Chondrocyte (in vitro differentiated cells): ENCODE data around the gene FOXS1. TPM values are rescaled to one million over a fixed set of nuclear protein-coding genes. Genes with fewer than 3 reads are reported as not detected.

Source experiments
- DNase-seq: peaks from one replicate; pipeline ENCODE4 v3.0.0; 2021; ENCODE audit warnings: mixed read lengths, low spot score
- H3K27ac Mint-ChIP-seq: one replicate; pipeline ENCODE4 v1.8.0; 2021; ENCODE audit warnings: mild to moderate bottlenecking, moderate library complexity, mixed read lengths; ENCODE audit not compliant: unreplicated experiment
- H3K27me3 Mint-ChIP-seq: 2 replicates; pipeline ENCODE4 v1.8.0; 2021; ENCODE audit warnings: low read depth, mixed read lengths
- H3K36me3 Mint-ChIP-seq: 2 replicates; pipeline ENCODE4 v1.8.0; 2021; ENCODE audit warnings: low read depth, mixed read lengths
- H3K4me1 Mint-ChIP-seq: 2 replicates; pipeline ENCODE4 v1.8.0; 2021; ENCODE audit warnings: low read depth, mild to moderate bottlenecking, mixed read lengths
- H3K4me3 Mint-ChIP-seq: one replicate; pipeline ENCODE4 v1.8.0; 2021; ENCODE audit warnings: mild to moderate bottlenecking, moderate library complexity, mixed read lengths; ENCODE audit not compliant: unreplicated experiment
- H3K9me3 Mint-ChIP-seq: 2 replicates; pipeline ENCODE4 v1.8.0; 2021; ENCODE audit warnings: low read depth, mixed read lengths
- total RNA-seq: library from RNA; stranded (reverse); gene quantifications from 3 replicates; pipeline ENCODE4 v1.2.1, GENCODE V29; 2021
- TF ChIP-seq, protein P1 (sequence below): fragments of 200-600 bp; sonication (generic); IDR thresholded peaks from 2 replicates; pipeline ENCODE4 v1.5.0; 2021; ENCODE audit warnings: antibody characterized with exemption, mild to moderate bottlenecking, moderate library complexity

The FOXS1 gene
- total RNA-seq, 1 donor from 2014 or later: 192 TPM

DNA sequence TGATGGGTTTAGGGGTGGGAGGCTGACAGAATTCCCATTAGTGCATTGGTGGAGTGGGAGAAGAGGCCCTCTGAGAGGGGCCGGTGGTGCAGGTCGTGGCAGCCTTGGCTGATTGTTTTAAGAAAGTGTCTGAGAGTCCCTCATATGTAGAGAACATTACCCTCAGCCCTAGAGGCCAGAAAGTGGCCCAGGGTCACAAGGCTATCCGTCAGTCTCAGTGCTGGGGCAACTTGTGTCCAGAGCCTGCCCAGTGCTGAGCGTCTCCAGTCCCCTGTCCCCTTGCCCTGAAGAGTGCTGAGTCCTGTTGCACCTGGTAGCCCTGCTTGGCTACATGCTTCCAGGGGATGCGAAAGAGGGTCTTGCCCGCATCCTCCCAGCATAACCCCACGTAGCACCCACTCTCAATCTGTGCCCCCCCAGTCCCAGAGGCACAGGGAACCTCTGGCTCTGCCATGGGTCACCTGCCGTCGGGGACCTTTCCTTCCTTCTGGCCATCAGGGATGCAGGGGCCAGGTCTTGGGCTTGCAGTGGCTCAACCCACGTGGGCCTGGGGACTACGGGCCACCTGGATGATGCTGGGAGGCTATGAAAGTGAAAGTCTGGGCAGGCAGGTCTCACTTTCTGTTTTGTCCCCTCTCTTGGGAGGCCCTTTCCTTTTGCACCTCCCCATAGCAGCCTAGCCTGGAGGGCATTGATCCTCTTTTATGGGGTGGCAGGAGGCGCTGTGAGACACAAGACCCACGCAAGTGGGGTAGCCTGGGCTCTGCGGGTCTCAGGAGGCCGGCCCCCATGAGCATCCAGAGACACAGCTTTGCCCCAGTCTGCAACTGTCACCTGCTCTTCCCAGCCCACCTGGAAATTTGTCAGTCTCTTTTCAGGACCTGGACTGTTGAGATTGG lies 12.7 kb upstream of the FOXS1 start:
- Mint-ChIP-seq H3K4me1 (peaks cover 12% of the 10 kb centered on the region), H3K36me3 (no peaks in the 10 kb centered on the region), H3K27me3 (peaks cover 31% of the 10 kb centered on the region), H3K4me3 (no peak overlapping the region), H3K27ac (no peak overlapping the region), H3K9me3 (no peaks in the 10 kb centered on the region)
- TF ChIP-seq, protein P1, sequence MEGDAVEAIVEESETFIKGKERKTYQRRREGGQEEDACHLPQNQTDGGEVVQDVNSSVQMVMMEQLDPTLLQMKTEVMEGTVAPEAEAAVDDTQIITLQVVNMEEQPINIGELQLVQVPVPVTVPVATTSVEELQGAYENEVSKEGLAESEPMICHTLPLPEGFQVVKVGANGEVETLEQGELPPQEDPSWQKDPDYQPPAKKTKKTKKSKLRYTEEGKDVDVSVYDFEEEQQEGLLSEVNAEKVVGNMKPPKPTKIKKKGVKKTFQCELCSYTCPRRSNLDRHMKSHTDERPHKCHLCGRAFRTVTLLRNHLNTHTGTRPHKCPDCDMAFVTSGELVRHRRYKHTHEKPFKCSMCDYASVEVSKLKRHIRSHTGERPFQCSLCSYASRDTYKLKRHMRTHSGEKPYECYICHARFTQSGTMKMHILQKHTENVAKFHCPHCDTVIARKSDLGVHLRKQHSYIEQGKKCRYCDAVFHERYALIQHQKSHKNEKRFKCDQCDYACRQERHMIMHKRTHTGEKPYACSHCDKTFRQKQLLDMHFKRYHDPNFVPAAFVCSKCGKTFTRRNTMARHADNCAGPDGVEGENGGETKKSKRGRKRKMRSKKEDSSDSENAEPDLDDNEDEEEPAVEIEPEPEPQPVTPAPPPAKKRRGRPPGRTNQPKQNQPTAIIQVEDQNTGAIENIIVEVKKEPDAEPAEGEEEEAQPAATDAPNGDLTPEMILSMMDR: no peak
- peak; percentile 72 for DNase-seq

DNA sequence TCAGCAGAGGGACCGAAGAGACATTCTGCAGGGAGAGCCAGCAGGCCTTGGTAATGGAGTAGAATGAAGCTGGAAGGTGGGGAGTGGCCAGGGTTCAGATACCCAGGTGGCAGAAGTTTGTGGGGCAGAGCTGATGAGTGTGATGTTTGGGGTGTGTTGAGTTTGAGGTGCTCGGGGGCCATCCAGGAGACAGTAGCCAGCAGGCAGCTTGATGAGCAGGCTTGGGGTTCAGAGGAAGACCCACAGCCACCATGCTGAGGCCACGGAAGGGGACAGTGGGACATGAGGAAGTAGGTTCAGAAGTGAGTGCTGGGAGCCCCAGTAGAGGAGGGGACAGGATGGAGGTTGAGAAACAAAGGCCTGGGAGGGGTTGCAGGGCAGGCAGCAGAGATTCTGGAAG lies 11.1 kb upstream of the FOXS1 start:
- TF ChIP-seq, protein P1: no peak
- H3K27ac Mint-ChIP-seq: no peak overlapping the region
- peaks cover 7% of the 10 kb centered on the region for H3K4me1 Mint-ChIP-seq
- H3K36me3 Mint-ChIP-seq: no peaks in the 10 kb centered on the region
- H3K27me3 Mint-ChIP-seq: peaks cover 29% of the 10 kb centered on the region
- DNase-seq: peak; percentile 41
- no peaks in the 10 kb centered on the region for H3K9me3 Mint-ChIP-seq
- H3K4me3 Mint-ChIP-seq: no peak overlapping the region

DNA sequence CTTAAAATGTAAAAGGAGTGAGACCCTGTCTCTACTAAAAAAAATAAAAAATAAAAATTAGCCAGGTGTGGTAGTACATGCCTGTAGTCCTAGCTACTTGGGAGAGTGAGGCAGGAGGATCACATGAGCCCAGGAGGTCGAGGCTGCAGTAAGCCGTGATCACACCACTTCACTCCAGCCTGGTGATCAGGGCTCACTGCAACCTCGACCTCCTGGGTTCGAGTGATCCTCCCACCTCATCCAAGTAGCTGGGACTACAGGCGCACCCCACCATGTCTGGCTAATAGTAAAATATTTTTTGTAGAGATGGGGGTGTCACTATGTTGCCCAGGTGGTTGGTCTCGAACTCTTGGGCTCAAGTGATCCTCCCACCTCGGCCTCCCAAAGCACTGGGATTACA lies 8.1 kb upstream of the FOXS1 start:
- no peak overlapping the region for H3K4me3 Mint-ChIP-seq
- no peaks in the 10 kb centered on the region for H3K4me1 Mint-ChIP-seq
- no peaks in the 10 kb centered on the region for H3K36me3 Mint-ChIP-seq
- H3K27ac Mint-ChIP-seq: no peak overlapping the region
- no peaks in the 10 kb centered on the region for H3K9me3 Mint-ChIP-seq
- peaks cover 25% of the 10 kb centered on the region for H3K27me3 Mint-ChIP-seq
- TF ChIP-seq, protein P1: no peak
- peak; percentile 30 for DNase-seq

DNA sequence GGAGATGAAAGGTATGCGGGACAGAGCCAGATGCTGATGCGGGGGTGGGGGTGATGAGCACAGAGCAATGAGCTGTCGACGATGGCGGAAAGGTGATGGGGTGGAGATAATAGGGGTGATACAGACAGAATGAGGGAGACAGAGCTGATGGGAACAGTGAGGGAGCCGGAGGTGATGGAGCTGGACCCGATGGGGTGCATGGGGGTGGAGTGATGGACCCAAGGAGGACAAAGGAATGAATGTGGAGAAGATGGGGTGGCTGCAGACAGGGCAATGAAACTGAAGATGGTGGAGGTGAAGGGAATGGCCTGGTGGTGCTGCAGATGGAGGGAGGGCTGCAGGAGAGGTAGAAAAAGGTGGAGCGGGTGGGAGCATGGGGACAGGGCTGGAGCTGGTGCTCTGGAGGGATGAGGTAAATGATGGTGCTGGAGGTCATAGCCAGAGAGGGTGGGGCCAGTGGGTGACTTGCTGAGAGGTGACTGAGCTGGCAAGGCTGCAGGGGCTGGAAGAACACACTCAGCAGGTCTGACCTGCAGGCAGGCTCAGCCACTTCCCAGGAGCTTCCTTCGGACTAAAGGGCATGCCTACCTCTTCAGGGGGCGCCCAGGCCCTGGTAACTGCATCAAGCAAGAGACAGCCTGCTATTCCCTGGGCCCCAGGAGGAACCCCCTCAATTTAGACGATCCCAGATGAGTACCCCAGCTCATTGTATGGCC lies 6.0 kb upstream of the FOXS1 start:
- no peaks in the 10 kb centered on the region for H3K36me3 Mint-ChIP-seq
- H3K27ac Mint-ChIP-seq: no peak overlapping the region
- no peak overlapping the region for H3K4me3 Mint-ChIP-seq
- H3K27me3 Mint-ChIP-seq: peaks cover 15% of the 10 kb centered on the region
- DNase-seq: peak; percentile 27
- TF ChIP-seq, protein P1: no peak
- H3K4me1 Mint-ChIP-seq: no peaks in the 10 kb centered on the region
- no peaks in the 10 kb centered on the region for H3K9me3 Mint-ChIP-seq

DNA sequence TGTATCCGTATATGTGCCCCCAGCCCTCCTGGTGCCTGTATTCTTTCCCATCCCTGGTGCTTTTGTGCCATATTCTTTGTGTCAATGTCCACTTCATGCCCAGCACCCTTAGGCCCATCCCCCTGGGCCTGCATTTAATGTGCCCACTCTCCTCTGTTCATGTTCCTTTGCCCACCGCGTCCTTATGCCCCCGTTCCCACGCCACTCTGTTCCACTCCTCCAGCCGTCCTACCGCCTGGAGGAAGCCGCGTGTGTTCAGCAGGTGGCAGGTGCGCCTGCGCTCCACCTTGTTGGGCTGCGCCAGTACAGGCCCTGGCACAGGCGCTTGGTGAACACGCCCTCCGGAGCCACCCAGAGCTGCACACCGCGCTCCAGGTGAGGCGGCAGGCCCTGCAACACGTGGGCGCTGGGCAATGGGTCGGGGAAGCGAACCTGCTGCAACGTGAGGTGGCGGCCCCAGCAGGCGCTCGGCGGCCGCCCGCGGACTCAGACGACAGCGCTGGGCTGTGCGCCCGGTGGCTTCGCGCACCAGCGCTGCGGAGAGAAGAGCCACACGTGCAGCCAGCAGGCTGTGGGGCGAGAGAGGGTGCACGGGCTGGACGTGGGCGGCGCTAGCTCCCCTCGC lies 4.0 kb upstream of the FOXS1 start:
- peaks cover 15% of the 10 kb centered on the region for H3K27me3 Mint-ChIP-seq
- H3K36me3 Mint-ChIP-seq: no peaks in the 10 kb centered on the region
- no peaks in the 10 kb centered on the region for H3K9me3 Mint-ChIP-seq
- DNase-seq: no peak
- TF ChIP-seq, protein P1: no peak
- H3K4me3 Mint-ChIP-seq: no peak overlapping the region
- H3K27ac Mint-ChIP-seq: no peak overlapping the region
- H3K4me1 Mint-ChIP-seq: no peaks in the 10 kb centered on the region
